ENCODE data around the gene TDRD5.
A peak's percentile ranks its signal among the peaks of the same experiment; 100 is the strongest.

TDRD5 gene

GRCh38 chr1:179591592-179592580 lies at the start of gene TDRD5:
Gene TDRD5, plus strand, starts transcription at chr1:179591832. Its CDS starts 784 bp downstream, at chr1:179592616.
- DNase-seq (ENCODE audit: low spot score) = no peak

GRCh38 chr1:179545321-179545720 lies 46.3 kb upstream of the TDRD5 start:
- no peak for DNase-seq (ENCODE audit: low spot score)

DNA sequence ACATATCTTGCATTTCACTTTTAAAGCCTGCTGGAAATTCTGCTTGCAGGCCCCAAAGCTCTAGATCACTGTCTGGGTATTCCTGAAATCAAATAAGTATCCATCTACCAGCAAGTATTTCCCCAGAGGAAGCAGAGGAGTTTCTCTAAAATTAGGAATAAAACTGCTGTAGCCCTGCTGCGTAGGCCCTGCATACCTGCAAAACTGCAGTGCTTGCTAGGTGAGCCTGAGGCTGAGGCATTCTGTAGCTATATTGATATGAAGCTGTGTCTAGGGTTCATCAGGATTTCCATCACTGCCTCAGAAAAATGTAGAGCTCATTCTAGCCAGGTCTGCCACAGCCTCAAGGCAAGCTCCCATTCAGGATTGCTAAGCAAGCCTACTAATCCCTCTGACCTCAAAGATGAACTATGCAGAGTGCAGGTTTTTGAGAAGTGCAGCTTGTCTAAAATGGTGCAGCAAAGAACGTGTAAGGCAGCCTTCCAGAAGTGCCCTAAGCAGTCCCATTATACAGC lies 44.6 kb upstream of the TDRD5 start:
- no peak for DNase-seq (ENCODE audit: low spot score)

- DNase-seq (ENCODE audit: low spot score) = no peak
Observed at GRCh38 chr1:179548666-179549367, 42.8 kb upstream of the TDRD5 start.

- no peak for DNase-seq (ENCODE audit: low spot score)
Observed at GRCh38 chr1:179549368-179549700, 42.3 kb upstream of the TDRD5 start.

DNA sequence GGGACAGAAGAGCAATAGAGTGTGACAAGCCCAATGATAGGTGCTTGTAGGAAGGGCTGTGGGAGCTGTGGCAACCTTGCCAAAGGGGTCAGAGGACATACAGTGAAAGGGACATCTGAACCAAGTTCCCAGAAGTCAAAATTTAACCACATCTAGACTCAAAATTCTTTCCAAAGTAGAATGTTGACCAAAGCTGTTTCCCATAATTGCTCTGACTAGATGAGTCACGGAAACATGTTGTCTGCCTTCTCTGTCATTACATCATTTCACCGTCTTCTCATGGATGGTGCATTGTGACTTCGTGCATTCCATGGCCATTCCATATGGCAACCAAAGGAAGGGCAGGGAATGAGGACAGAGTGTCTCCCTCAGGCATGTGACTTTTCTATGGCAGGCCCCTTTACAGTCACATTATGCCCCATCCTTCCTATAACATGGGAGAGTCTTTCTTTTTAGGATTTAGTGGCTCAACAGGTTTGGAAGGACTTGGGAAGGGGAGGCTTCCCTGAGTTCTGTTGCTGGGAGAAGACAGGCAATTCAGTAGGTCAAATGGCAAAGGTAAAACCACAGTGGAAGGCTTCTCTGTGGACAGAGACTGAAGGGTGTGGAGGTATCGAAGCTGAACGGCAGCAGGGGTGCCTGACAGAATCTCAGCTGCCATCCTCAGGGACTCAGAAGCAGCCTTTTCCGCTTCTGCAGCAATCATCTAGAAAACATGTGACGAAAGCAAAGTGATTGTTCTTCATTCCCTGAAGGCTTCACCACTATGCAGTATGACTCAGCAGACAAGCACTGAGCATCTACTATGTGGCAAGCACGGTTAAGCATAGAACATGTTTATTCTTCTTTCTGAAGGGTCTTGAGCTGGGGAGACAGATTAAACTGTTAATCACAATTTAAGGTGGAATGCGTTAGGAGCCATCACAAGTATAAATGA lies 40.6 kb upstream of the TDRD5 start:
- no peak for DNase-seq (ENCODE audit: low spot score)

DNA sequence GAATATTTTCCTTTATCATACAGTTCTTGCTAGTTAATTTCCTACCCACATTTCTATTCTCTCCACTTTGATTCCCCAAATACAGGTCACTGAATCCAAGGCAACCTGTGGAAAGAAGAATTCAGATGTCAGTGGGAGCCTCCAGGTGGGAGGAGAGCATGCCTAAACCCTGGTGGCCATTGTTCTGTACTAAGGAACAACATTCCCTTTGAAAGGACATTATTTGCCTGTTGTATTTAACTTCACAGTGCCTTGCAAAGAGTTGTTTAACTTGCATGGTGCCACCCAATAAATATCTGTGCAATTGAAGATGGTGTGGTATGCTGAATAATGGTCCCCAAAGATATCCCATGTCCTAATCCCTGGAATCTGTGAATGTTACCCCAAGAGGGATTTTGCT lies 37.2 kb upstream of the TDRD5 start:
- no peak for DNase-seq (ENCODE audit: low spot score)

DNA sequence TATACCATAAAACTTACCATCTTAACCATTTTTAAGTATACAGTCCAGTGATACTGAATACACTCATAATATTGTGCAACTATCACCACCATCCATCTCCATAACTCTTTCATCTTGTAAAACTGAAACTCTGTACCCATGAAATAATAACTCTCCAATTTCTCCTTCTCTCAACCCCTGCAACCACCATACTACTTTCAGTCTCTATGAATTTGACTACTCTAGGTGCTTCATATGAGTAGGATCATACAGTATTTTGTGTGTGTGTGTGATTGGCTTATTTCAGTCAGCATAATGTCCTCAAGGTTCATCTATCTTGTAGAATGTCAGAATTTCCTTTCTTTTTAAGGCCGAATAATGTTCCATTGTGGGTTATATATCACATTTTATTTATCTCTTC lies 33.6 kb upstream of the TDRD5 start:
- no peak for DNase-seq (ENCODE audit: low spot score)

DNA sequence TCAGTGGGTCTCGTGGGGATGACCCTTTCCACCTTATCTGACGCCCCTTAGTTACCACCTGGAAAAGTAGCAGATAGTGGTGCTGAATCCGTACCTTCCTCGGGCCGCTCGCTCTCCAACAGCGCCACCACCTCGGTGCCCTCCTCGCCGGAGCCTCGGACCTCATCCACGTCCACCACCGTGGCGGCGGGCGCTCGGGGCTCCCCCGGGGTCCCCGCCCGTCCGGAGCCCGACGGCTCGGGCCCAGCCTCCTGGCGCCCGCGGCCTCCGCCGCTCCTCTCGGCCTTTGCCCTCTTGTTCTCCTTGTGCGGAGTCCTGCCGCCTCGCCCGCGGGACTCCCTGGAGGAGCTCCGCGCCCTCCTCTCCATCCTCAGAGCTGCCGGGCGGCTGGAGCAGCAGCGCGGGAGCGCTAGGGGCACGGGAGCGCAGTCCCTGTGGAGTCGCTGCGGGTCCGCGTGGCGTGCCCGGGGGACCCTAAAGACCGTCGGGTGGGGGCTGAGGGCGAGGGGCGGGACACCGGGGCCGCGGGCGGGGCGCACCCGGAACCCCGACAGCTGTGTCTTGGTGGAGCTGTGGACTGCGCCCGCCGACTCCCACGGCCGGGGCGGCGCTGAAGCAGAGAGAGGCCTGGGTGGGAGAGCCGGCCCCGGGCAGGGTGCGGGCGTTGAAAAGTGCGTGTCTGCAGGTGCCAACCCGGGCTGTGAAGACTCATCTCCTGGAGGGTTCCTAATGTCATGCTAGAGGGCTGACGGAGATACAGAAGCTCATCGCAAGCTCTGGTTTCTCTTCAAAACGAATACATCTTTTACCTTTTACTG lies 15.9 kb upstream of the TDRD5 start, which contains the start of gene NPHS2:
TSS of gene NPHS2 (minus strand) at position 452 of the 818 bp plus-strand sequence. CDS start at position 368, 84 bp downstream.
- no peak for DNase-seq (ENCODE audit: low spot score)

DNA sequence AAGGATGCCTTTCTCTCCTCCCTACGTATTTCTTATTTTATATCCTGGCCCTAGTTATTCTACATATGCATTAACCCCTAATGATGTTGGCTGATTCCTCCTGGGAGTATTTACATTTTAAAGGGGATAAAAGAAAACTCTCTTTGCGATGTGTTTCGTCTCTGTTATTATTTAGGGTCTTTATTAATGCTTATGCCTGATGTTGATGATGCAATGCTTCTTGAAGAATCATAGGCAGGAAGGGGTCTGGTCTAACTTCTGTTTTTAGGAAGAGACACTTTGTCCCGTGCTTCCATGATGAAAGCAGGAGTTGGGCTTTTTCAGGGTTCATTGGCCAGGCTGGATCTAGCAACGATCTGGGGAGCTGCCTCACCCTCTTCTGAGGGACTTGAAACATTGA lies 15.1 kb upstream of the TDRD5 start:
- DNase-seq (ENCODE audit: low spot score) = no peak

- DNase-seq (ENCODE audit: low spot score) = no peak
Observed at GRCh38 chr1:179583771-179584320, 7.8 kb upstream of the TDRD5 start.

DNA sequence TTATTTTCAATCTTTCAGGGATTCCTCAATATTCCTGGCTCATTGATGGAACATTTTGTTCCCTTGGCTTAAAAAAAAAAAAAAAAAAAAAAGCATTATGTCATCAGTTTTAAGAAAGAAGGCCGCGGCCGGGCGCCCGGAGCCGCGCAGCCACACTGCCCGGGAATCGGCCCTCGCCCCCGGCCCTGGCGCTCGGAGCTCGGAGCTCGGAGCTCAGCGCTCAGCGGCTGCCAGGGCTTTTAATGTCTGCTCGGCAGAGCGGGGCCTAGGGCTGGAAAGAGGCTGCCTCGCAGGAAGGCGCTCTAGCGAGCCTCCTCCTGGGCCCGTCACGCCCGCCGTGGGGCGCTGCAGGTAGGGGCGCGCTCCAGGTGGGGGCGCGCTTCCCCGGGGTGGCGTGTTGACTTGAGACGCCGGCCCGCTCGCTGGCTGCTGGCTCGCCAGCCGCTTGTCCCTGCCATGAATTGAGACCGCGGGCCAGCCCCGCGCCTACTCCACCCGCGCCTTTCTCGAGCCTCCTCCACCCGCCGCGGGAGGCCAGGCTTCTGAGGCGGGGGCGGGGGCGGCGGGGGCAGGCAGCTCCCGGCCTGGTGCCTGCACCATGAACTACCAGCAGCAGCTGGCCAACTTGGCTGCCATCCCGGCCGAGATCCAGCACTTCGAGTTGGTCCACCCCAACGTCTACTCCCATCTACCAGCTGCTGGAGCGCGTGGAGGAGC lies 5.4 kb upstream of the TDRD5 start:
- DNase-seq (ENCODE audit: low spot score) = peak; percentile 26

DNA sequence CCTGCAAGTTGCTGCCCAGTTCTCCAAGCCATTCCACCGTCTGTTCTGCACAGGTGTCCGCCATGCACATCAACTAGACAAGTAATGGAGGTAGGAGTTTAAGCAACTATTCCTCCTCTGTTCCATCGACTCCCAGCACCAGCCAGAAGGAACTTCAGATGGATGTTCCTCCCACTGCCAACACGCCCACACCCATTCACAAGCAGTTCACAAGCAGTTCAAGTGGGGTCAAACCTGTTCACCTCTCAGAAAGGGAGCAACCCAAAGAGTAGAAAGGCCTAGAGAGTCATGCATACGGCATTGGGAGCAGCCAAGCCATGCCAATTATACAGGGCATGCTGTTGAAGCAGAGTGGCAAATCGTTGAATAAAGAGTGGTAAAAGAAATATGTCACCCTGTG lies 4.3 kb upstream of the TDRD5 start:
- no peak for DNase-seq (ENCODE audit: low spot score)

GRCh38 chr1:179588425-179589024 lies 3.1 kb upstream of the TDRD5 start:
- DNase-seq (ENCODE audit: low spot score) = no peak

GRCh38 chr1:179589509-179589908 lies 2.1 kb upstream of the TDRD5 start:
- DNase-seq (ENCODE audit: low spot score) = no peak

- DNase-seq (ENCODE audit: low spot score) = no peak
Observed at GRCh38 chr1:179590671-179591070, 961 bp upstream of the TDRD5 start.

- DNase-seq (ENCODE audit: low spot score) = no peak
Observed at GRCh38 chr1:179591253-179591591, 410 bp upstream of the TDRD5 start.

- no peak for DNase-seq (ENCODE audit: low spot score)
Observed at GRCh38 chr1:179598631-179599030, 7.0 kb downstream of the TDRD5 start.

DNA sequence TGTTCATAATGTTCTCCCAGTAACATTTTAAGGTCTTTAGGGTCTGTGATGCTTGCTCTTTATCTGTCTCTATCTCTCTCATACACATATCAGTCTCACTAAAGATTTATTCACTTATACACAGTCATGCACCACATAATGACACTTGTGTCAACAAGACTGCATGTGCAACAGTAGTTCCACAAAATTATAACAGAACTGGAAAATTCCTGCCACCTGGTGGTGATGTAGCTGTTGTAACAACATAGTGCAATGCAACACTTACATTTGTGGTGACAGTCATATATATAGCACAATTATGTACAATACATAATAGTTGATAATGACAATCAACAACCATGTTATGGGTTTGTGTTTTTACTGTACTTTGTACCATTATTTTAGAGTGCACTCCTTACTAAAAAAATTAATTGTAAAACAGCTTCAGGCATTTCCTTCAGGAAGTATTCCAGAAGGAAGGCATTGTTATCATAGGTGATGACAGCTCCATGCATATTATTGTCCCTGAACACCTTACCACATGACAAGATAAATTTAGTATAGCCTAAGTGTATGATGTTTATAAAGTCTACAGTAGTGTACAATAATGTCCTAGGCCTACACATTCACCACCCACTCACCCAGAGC lies 8.1 kb downstream of the TDRD5 start:
- no peak for DNase-seq (ENCODE audit: low spot score)

All from globus pallidus (tissue), 1 donor.